HepG2 (cell line): ENCODE data around the gene COX14. TPM values are rescaled to one million over a fixed set of nuclear protein-coding genes. Genes with fewer than 3 reads are reported as not detected.

Experiments
- AKNA ChIP-seq: sonication (generic); formaldehyde crosslinking; IDR thresholded peaks from 2 replicates; pipeline ENCODE4 v1.4.0; 2020; ENCODE audit warnings: missing genetic modification reagents, borderline replicate concordance
- ARID2 ChIP-seq: sonication (generic); formaldehyde crosslinking; IDR thresholded peaks from 2 replicates; pipeline ENCODE4 v1.8.1; 2022; ENCODE audit warnings: mild to moderate bottlenecking, missing genetic modification reagents, borderline replicate concordance
- CENPX ChIP-seq: sonication (generic); formaldehyde crosslinking; IDR thresholded peaks from 2 replicates; pipeline ENCODE4 v1.9.0; 2021; ENCODE audit warnings: mild to moderate bottlenecking, missing genetic modification reagents, moderate library complexity
- ELF4 ChIP-seq: sonication (generic); formaldehyde crosslinking; IDR thresholded peaks from 2 replicates; pipeline ENCODE4 v1.5.0; 2020; ENCODE audit warnings: missing genetic modification reagents, mild to moderate bottlenecking, moderate library complexity, borderline replicate concordance
- HMGXB4 ChIP-seq, 2 experiments: sonication (generic) in 1 of 2; formaldehyde crosslinking in 1 of 2; IDR thresholded peaks; 2 replicates each; pipeline versions ENCODE4 v1.4.0 to v1.6.1; 2018 to 2020; ENCODE audit warnings: missing genetic modification reagents in 2 of 2, borderline replicate concordance in 1 of 2, low read depth in 1 of 2, mild to moderate bottlenecking in 1 of 2, missing biosample characterization in 1 of 2
- KLF9 ChIP-seq: IDR thresholded peaks from 2 replicates; pipeline ENCODE4 v1.6.1; 2016; ENCODE audit warnings: low read depth
- TSC22D2 ChIP-seq: sonication (generic); formaldehyde crosslinking; IDR thresholded peaks from 2 replicates; pipeline ENCODE4 v1.5.1; 2020; ENCODE audit warnings: missing genetic modification reagents, mild to moderate bottlenecking, borderline replicate concordance
- ZBTB20 ChIP-seq: sonication (generic); formaldehyde crosslinking; IDR thresholded peaks from 2 replicates; pipeline ENCODE4 v1.8.1; 2023; ENCODE audit warnings: missing genetic modification reagents, low read depth, mild to moderate bottlenecking, borderline replicate concordance
- ZBTB21 ChIP-seq: sonication (generic); formaldehyde crosslinking; IDR thresholded peaks from 2 replicates; pipeline ENCODE4 v1.4.0; 2020; ENCODE audit warnings: missing genetic modification reagents
- ZNF607 ChIP-seq: sonication (generic); formaldehyde crosslinking; IDR thresholded peaks from 2 replicates; pipeline ENCODE4 v1.5.1; 2020; ENCODE audit warnings: missing genetic modification reagents, mild to moderate bottlenecking, borderline replicate concordance
- ZNF609 ChIP-seq: sonication (generic); formaldehyde crosslinking; IDR thresholded peaks from 2 replicates; pipeline ENCODE4 v1.4.0; 2020; ENCODE audit warnings: mild to moderate bottlenecking, missing genetic modification reagents, borderline replicate concordance
- ZNF800 ChIP-seq: sonication (generic); formaldehyde crosslinking; IDR thresholded peaks from 2 replicates; pipeline ENCODE4 v1.4.0; 2020; ENCODE audit warnings: missing genetic modification reagents
- polyA plus RNA-seq, 8 experiments: library from polyadenylated mRNA; depleted of rRNA in 3 of 8; stranded (reverse) in 7 of 8; unstranded in 1 of 8; fragments of >200 nt; fragmentation: Illumina TruSeq in 4 of 8; extraction: Trizol in 4 of 8; gene quantifications; 2 replicates each; pipeline versions ENCODE4 v1.2.1 to v1.2.3, GENCODE V29; 2011 to 2016; ENCODE audit warnings: low read depth in 4 of 8, missing spikeins in 1 of 8, mixed read lengths in 1 of 8; ENCODE audit not compliant: insufficient read depth in 1 of 8
- total RNA-seq, 5 experiments: library from RNA; depleted of rRNA; stranded (reverse); fragments of >200 nt; fragmentation: Illumina TruSeq; extraction: Trizol; gene quantifications; 2 replicates each; pipeline ENCODE4 v1.2.3, GENCODE V29; 2016; ENCODE audit warnings: low read depth in 1 of 5

COX14 gene
- total and polyA plus RNA-seq, 2 of the 13 experiments (the other 11 are each of a cell fraction or from before 2014, with no cell fraction given), result 53.0 to 71.6 TPM

- TF ChIP-seq ZNF609 (CRISPR knock-in tag) (no peak), ZNF607 (CRISPR knock-in tag) (no peak; the same call in 1 of the 2 replicates), AKNA (CRISPR knock-in tag) (no peak), ELF4 (CRISPR knock-in tag) (peak; percentile 8; the same call in 1 of the 2 replicates), KLF9 (CRISPR knock-in tag) (no peak), ZNF800 (0 out of 2 replicates have a peak, but pooled peaks have one; percentile 54), ARID2 (CRISPR knock-in tag) (0 out of 2 replicates have a peak, but pooled peaks have one; percentile 68), TSC22D2 (0 out of 2 replicates have a peak, but pooled peaks have one; percentile 4), ZBTB21 (CRISPR knock-in tag) (no peak), HMGXB4 (CRISPR knock-in tag; IDR thresholded peaks at IDR 0.05; ENCODE audit: borderline replicate concordance in 1 of 2, low read depth in 1 of 2) (no peak; a peak in 1 of 4 replicates), ZBTB20 (CRISPR knock-in tag) (no peak; the same call in 1 of the 2 replicates), CENPX (no peak)
These were observed 601 bp downstream of the COX14 start (continued) for GRCh38 chr12:50112456-50113218.
